ENCODE results near the gene EVI5L.
"Not testable (repeated sequence)": the region's sequence is repeated elsewhere in the genome, so short reads cannot be mapped to it uniquely, and the experiment has no call there.

Gene EVI5L

GRCh38 chr19:7858109-7858770, 28.2 kb downstream of the EVI5L start:
- Histone ChIP-seq H3K4me1 (ENCODE audit: control insufficient read depth, insufficient read depth, low read length) (peaks cover 9% of the 10 kb centered on the region), H3K9me3 (ENCODE audit: control insufficient read depth, insufficient read depth, low read length) (no peaks in the 10 kb centered on the region), H3K4me3 (ENCODE audit: low read depth, low read length) (peak overlapping the region; percentile 49), H3K9ac (ENCODE audit: low read depth, low read length) (peak overlapping the region; percentile 60), H3K27me3 (ENCODE audit: control insufficient read depth, insufficient read depth, low read length) (peaks cover 16% of the 10 kb centered on the region), H3K36me3 (ENCODE audit: control insufficient read depth, insufficient read depth, low read length) (no peaks in the 10 kb centered on the region)

- peaks cover 24% of the 10 kb centered on the region for H3K27me3 ChIP-seq (ENCODE audit: control insufficient read depth, insufficient read depth, low read length)
- not testable (repeated sequence) for H3K9ac ChIP-seq (ENCODE audit: low read depth, low read length); H3K36me3 ChIP-seq (ENCODE audit: control insufficient read depth, insufficient read depth, low read length); H3K4me3 ChIP-seq (ENCODE audit: low read depth, low read length); H3K4me1 ChIP-seq (ENCODE audit: control insufficient read depth, insufficient read depth, low read length); H3K9me3 ChIP-seq (ENCODE audit: control insufficient read depth, insufficient read depth, low read length)
Observed at GRCh38 chr19:7859087-7859486, 29.1 kb downstream of the EVI5L start.

- Histone ChIP-seq H3K4me1 (ENCODE audit: control insufficient read depth, insufficient read depth, low read length) (peaks cover 9% of the 10 kb centered on the region), H3K4me3 (ENCODE audit: low read depth, low read length) (no peak overlapping the region), H3K27me3 (ENCODE audit: control insufficient read depth, insufficient read depth, low read length) (peaks cover 30% of the 10 kb centered on the region), H3K9me3 (ENCODE audit: control insufficient read depth, insufficient read depth, low read length) (no peaks in the 10 kb centered on the region), H3K36me3 (ENCODE audit: control insufficient read depth, insufficient read depth, low read length) (no peaks in the 10 kb centered on the region), H3K9ac (ENCODE audit: low read depth, low read length) (no peak overlapping the region)
Observed at GRCh38 chr19:7859831-7860713, 30.1 kb downstream of the EVI5L start.

- H3K9ac ChIP-seq (ENCODE audit: low read depth, low read length): no peak overlapping the region
- H3K36me3 ChIP-seq (ENCODE audit: control insufficient read depth, insufficient read depth, low read length): no peaks in the 10 kb centered on the region
- no peak overlapping the region for H3K4me3 ChIP-seq (ENCODE audit: low read depth, low read length)
- H3K27me3 ChIP-seq (ENCODE audit: control insufficient read depth, insufficient read depth, low read length): peaks cover 37% of the 10 kb centered on the region
- no peaks in the 10 kb centered on the region for H3K9me3 ChIP-seq (ENCODE audit: control insufficient read depth, insufficient read depth, low read length)
- peaks cover 13% of the 10 kb centered on the region for H3K4me1 ChIP-seq (ENCODE audit: control insufficient read depth, insufficient read depth, low read length)
Observed at GRCh38 chr19:7860714-7861618, 30.9 kb downstream of the EVI5L start.

GRCh38 chr19:7861619-7862412, 31.8 kb downstream of the EVI5L start:
- peaks cover 44% of the 10 kb centered on the region for H3K27me3 ChIP-seq (ENCODE audit: control insufficient read depth, insufficient read depth, low read length)
- H3K9me3 ChIP-seq (ENCODE audit: control insufficient read depth, insufficient read depth, low read length): no peaks in the 10 kb centered on the region
- H3K36me3 ChIP-seq (ENCODE audit: control insufficient read depth, insufficient read depth, low read length): no peaks in the 10 kb centered on the region
- no peak overlapping the region for H3K9ac ChIP-seq (ENCODE audit: low read depth, low read length)
- peaks cover 13% of the 10 kb centered on the region for H3K4me1 ChIP-seq (ENCODE audit: control insufficient read depth, insufficient read depth, low read length)
- H3K4me3 ChIP-seq (ENCODE audit: low read depth, low read length): peak overlapping the region; percentile 70

GRCh38 chr19:7862413-7862951, 32.5 kb downstream of the EVI5L start:
- Histone ChIP-seq H3K4me3 (ENCODE audit: low read depth, low read length) (peak overlapping the region; percentile 70), H3K9me3 (ENCODE audit: control insufficient read depth, insufficient read depth, low read length) (no peaks in the 10 kb centered on the region), H3K27me3 (ENCODE audit: control insufficient read depth, insufficient read depth, low read length) (peaks cover 50% of the 10 kb centered on the region), H3K4me1 (ENCODE audit: control insufficient read depth, insufficient read depth, low read length) (peaks cover 13% of the 10 kb centered on the region), H3K36me3 (ENCODE audit: control insufficient read depth, insufficient read depth, low read length) (no peaks in the 10 kb centered on the region), H3K9ac (ENCODE audit: low read depth, low read length) (no peak overlapping the region)

GRCh38 chr19:7863157-7863970, 33.3 kb downstream of the EVI5L start:
- Histone ChIP-seq H3K36me3 (ENCODE audit: control insufficient read depth, insufficient read depth, low read length) (no peaks in the 10 kb centered on the region), H3K4me3 (ENCODE audit: low read depth, low read length) (peak overlapping the region; percentile 60), H3K27me3 (ENCODE audit: control insufficient read depth, insufficient read depth, low read length) (peaks cover 54% of the 10 kb centered on the region), H3K9me3 (ENCODE audit: control insufficient read depth, insufficient read depth, low read length) (no peaks in the 10 kb centered on the region), H3K9ac (ENCODE audit: low read depth, low read length) (no peak overlapping the region), H3K4me1 (ENCODE audit: control insufficient read depth, insufficient read depth, low read length) (peaks cover 12% of the 10 kb centered on the region)

- Histone ChIP-seq H3K4me1 (ENCODE audit: control insufficient read depth, insufficient read depth, low read length) (peaks cover 11% of the 10 kb centered on the region), H3K9me3 (ENCODE audit: control insufficient read depth, insufficient read depth, low read length) (no peaks in the 10 kb centered on the region), H3K36me3 (ENCODE audit: control insufficient read depth, insufficient read depth, low read length) (no peaks in the 10 kb centered on the region), H3K9ac (ENCODE audit: low read depth, low read length) (no peak overlapping the region), H3K27me3 (ENCODE audit: control insufficient read depth, insufficient read depth, low read length) (peaks cover 54% of the 10 kb centered on the region), H3K4me3 (ENCODE audit: low read depth, low read length) (peak overlapping the region; percentile 60)
Observed at GRCh38 chr19:7863971-7864689, 34.1 kb downstream of the EVI5L start.

- peaks cover 11% of the 10 kb centered on the region for H3K4me1 ChIP-seq (ENCODE audit: control insufficient read depth, insufficient read depth, low read length)
- H3K4me3 ChIP-seq (ENCODE audit: low read depth, low read length): no peak overlapping the region
- H3K36me3 ChIP-seq (ENCODE audit: control insufficient read depth, insufficient read depth, low read length): no peaks in the 10 kb centered on the region
- no peaks in the 10 kb centered on the region for H3K9me3 ChIP-seq (ENCODE audit: control insufficient read depth, insufficient read depth, low read length)
- peaks cover 54% of the 10 kb centered on the region for H3K27me3 ChIP-seq (ENCODE audit: control insufficient read depth, insufficient read depth, low read length)
- H3K9ac ChIP-seq (ENCODE audit: low read depth, low read length): no peak overlapping the region
Observed at GRCh38 chr19:7864690-7865074, 34.7 kb downstream of the EVI5L start.

Data from iPS-15b (cell line).